ENCODE measurements around the gene BICD1. TPM values are rescaled to one million over a fixed set of nuclear protein-coding genes. Genes with fewer than 3 reads are reported as not detected.

BICD1 gene
- polyA plus RNA-seq, 1 experiment = 20.1 TPM

GRCh38 chr12:32418903-32419519 lies 312.4 kb downstream of the BICD1 start:
- TF ChIP-seq CTCF (IDR thresholded peaks at IDR 0.05; ENCODE audit: low read depth, low read length) = no peak
- DNase-seq (ENCODE audit: low read depth, low spot score) = no peak
- Histone ChIP-seq H3K4me3 (ENCODE audit: low read depth, low read length) (no peak overlapping the region), H3K27ac (ENCODE audit: low read depth, low read length) (no peak overlapping the region), H3K9me3 (ENCODE audit: control insufficient read depth, insufficient read depth, low read length) (no peaks in the 10 kb centered on the region), H3K27me3 (ENCODE audit: control insufficient read depth, insufficient read depth, low read length) (no peaks in the 10 kb centered on the region)
- ChIA-PET CTCF (no interaction called here), POLR2A (no interaction called here)

DNA sequence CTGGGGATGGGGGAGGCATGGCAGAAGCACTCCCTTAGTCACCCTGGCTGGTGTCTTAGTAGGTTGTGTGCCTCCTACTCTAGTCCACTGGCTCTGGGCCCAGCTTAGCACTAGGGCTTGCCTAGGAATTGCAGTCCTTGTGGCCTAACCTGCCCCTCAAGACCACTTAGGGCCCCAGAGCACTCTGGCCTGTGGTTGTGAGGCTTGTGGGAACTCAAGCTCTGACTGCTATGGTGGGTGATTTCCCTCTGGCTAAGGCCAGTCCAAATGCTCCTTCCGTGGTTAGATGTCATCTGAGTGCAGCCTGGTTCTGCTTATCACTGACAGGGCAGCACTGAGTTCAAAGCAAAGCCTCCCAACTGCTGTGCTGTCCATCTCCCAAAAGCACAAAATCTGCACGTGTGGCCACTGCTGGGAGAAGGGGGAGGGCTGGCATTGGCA lies 312.9 kb downstream of the BICD1 start:
- DNase-seq (ENCODE audit: low read depth, low spot score) = no peak
- POLR2A ChIA-PET = no interaction called here
- TF ChIP-seq CTCF (IDR thresholded peaks at IDR 0.05; ENCODE audit: low read depth, low read length) = no peak
- Histone ChIP-seq H3K9me3 (ENCODE audit: control insufficient read depth, insufficient read depth, low read length) (no peaks in the 10 kb centered on the region), H3K4me3 (ENCODE audit: low read depth, low read length) (no peak overlapping the region), H3K27ac (ENCODE audit: low read depth, low read length) (no peak overlapping the region), H3K27me3 (ENCODE audit: control insufficient read depth, insufficient read depth, low read length) (no peaks in the 10 kb centered on the region)
- CTCF ChIA-PET = no interaction called here

- TF ChIP-seq CTCF (IDR thresholded peaks at IDR 0.05; ENCODE audit: low read depth, low read length) = no peak
- DNase-seq (ENCODE audit: low read depth, low spot score) = no peak
- ChIA-PET CTCF (no interaction called here), POLR2A (no interaction called here)
- Histone ChIP-seq H3K27ac (ENCODE audit: low read depth, low read length) (no peak overlapping the region), H3K9me3 (ENCODE audit: control insufficient read depth, insufficient read depth, low read length) (no peaks in the 10 kb centered on the region), H3K4me3 (ENCODE audit: low read depth, low read length) (no peak overlapping the region), H3K27me3 (ENCODE audit: control insufficient read depth, insufficient read depth, low read length) (no peaks in the 10 kb centered on the region)
Measured at GRCh38 chr12:32420356-32420755, 313.7 kb downstream of the BICD1 start.

DNA sequence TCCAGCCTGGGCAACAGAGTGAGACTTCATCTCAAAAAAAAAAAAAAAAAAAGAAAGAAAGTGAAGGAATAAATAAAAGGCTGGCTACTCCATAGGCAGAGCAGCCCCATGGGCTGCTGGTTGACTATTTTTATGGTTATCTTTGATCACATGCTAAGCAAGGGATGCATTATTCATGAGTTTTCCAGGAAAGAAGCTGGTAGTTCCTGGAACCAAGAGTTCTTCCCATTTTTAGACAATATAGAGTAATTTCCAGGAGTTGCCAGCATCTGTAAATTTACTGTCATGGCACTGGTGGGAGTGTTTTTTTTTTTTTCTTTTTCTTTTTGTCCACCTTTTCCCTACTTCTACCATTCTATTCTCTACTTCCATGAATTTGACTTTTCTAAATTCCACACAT lies 316.9 kb downstream of the BICD1 start:
- CTCF ChIA-PET = interaction anchor here (0.6 to 1.1 kb wide), 3 partner anchors 9 to 741 kb away, joined by 3 to 5 read pairs (median 4); no protein-coding TSS in a partner anchor
- no peak for TF ChIP-seq CTCF (IDR thresholded peaks at IDR 0.05; ENCODE audit: low read depth, low read length)

DNA sequence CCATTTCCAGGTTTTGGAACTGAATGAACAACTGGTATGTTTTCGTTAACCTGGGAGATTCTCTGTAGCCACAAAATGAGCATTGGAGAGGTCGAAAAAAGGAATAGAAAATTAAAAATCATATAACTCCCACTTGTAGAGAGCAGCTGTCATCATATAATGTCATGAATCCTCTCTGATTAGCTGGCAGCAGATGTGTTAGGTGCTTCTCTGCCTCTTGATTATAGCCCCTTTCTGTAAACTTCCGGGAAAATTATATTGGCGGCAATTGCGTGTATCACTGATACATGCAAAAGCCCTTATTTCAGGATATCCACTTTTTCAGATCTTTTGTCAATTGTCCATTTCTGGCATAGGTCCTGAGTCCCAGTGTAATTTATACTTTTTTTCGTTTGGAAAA lies 324.4 kb downstream of the BICD1 start:
- no peak for DNase-seq (ENCODE audit: low read depth, low spot score)
- Histone ChIP-seq H3K27ac (ENCODE audit: low read depth, low read length) (no peak overlapping the region), H3K27me3 (ENCODE audit: control insufficient read depth, insufficient read depth, low read length) (peaks cover 10% of the 10 kb centered on the region), H3K4me3 (ENCODE audit: low read depth, low read length) (no peak overlapping the region), H3K9me3 (ENCODE audit: control insufficient read depth, insufficient read depth, low read length) (peaks cover 3% of the 10 kb centered on the region; the same call in 1 of the 2 replicates)
- no peak for TF ChIP-seq CTCF (IDR thresholded peaks at IDR 0.05; ENCODE audit: low read depth, low read length)
- ChIA-PET POLR2A (no interaction called here), CTCF (interaction anchor here (1.2 to 1.6 kb wide), 2 partner anchors 9 to 23 kb away, joined by 4 to 5 read pairs; no protein-coding TSS in a partner anchor)

More for the DNA sequence above, 316.9 kb downstream of the BICD1 start:
- no peaks in the 10 kb centered on the region for H3K27me3 ChIP-seq (ENCODE audit: control insufficient read depth, insufficient read depth, low read length)
- no peak overlapping the region for H3K4me3 ChIP-seq (ENCODE audit: low read depth, low read length)
- POLR2A ChIA-PET = interaction anchor here (0.6 kb wide), 2 partner anchors 13 to 110 kb away, joined by 4 to 6 read pairs; no protein-coding TSS in a partner anchor
- no peak for DNase-seq (ENCODE audit: low read depth, low spot score)
- H3K9me3 ChIP-seq (ENCODE audit: control insufficient read depth, insufficient read depth, low read length) = no peaks in the 10 kb centered on the region
- no peak overlapping the region for H3K27ac ChIP-seq (ENCODE audit: low read depth, low read length)

Small RNA genes within 50 kb of the gene (small RNA-seq; reads per million reads assigned to genes)
- gene AC048344.2 (ENCODE audit: insufficient read length, low read depth) = not detected
- gene AC048344.3 (ENCODE audit: insufficient read length, low read depth) = not detected
- not detected for gene RF00019 (ENCODE audit: insufficient read length, low read depth)

Other genes with a start within 250 kb of the BICD1 start
- gene RESF1, start 147.4 kb upstream of the BICD1 start, polyA plus RNA-seq (2011; rRNA removed) = 10.6 and 16.9 TPM in 2 replicates